PC-3 (cell line): ENCODE measurements around the gene RUFY3. TPM values are rescaled to one million over a fixed set of nuclear protein-coding genes. Genes with fewer than 3 reads are reported as not detected.
"Not testable (repeated sequence)": the region's sequence is repeated elsewhere in the genome, so short reads cannot be mapped to it uniquely, and the experiment has no call there.

Source experiments
- ATAC-seq: fragments of 200-7000 bp; cut with Tn5 transposase; 2 replicates; pipeline ENCODE4 v1.9.1; 2020; ENCODE audit warnings: mild to moderate bottlenecking, moderate library complexity
- BruUV-seq: library from RNA; stranded (reverse); fragments of 400-500 nt; replicated peaks from 2 replicates; lab custom pipeline; 2021; lab: Mats Ljungman, UMichigan
- CTCF ChIA-PET: fragments of 300-600 bp; sonication (Branson Sonifier 250); formaldehyde crosslinking; loops from one replicate; lab custom pipeline; 2022; ENCODE audit warnings: antibody characterized with exemption; lab: Charles Lee
- POLR2A ChIA-PET: fragments of 300-600 bp; sonication (Branson Sonifier 250); formaldehyde crosslinking; loops from one replicate; lab custom pipeline; 2022; ENCODE audit warnings: antibody characterized with exemption; ENCODE audit not compliant: unreplicated experiment; lab: Charles Lee
- DNase-seq: peaks from one replicate; pipeline ENCODE4 v3.0.0-alpha.2; 2015
- H2AFZ ChIP-seq: fragments of 300-600 bp; sonication (generic); 2 replicates; pipeline ENCODE4 v1.6.0; 2016; ENCODE audit warnings: antibody characterized with exemption, low read length
- H3F3A ChIP-seq: fragments of 300-600 bp; sonication (generic); one replicate; pipeline ENCODE4 v1.6.0; 2017; ENCODE audit warnings: antibody characterized with exemption, low read length, control low read depth, mild to moderate bottlenecking; ENCODE audit not compliant: unreplicated experiment
- H3K27ac ChIP-seq: fragments of 300-600 bp; sonication (generic); 2 replicates; pipeline ENCODE4 v1.5.1; 2016; ENCODE audit warnings: mild to moderate bottlenecking, low read length
- H3K27me3 ChIP-seq: fragments of 300-600 bp; sonication (generic); 2 replicates; pipeline ENCODE4 v1.6.1; 2016; ENCODE audit warnings: low read length, mixed read lengths
- H3K36me3 ChIP-seq: fragments of 300-600 bp; sonication (generic); 2 replicates; pipeline ENCODE4 v1.6.1; 2016; ENCODE audit warnings: low read depth, mixed run types, low read length, mixed read lengths
- H3K4me1 ChIP-seq: fragments of 300-600 bp; sonication (generic); 2 replicates; pipeline ENCODE4 v1.5.1; 2016; ENCODE audit warnings: low read length; ENCODE audit not compliant: insufficient read depth
- H3K4me2 ChIP-seq: fragments of 300-600 bp; sonication (generic); 2 replicates; pipeline ENCODE4 v1.6.0; 2016; ENCODE audit warnings: low read length
- H3K4me3 ChIP-seq: fragments of 300-600 bp; sonication (generic); 2 replicates; pipeline ENCODE4 v1.5.1; 2016; ENCODE audit warnings: mild to moderate bottlenecking, low read length, mixed read lengths
- H3K79me2 ChIP-seq: fragments of 300-600 bp; sonication (generic); 2 replicates; pipeline ENCODE4 v1.6.1; 2017; ENCODE audit warnings: low read length, mixed read lengths
- H3K9ac ChIP-seq: fragments of 300-600 bp; sonication (generic); 2 replicates; pipeline ENCODE4 v1.6.0; 2016; ENCODE audit warnings: mild to moderate bottlenecking, low read length
- H3K9me2 ChIP-seq: fragments of 300-600 bp; sonication (generic); replicated peaks from 2 replicates; pipeline ENCODE4 v1.6.1; 2016; ENCODE audit warnings: mixed run types, low read length, mixed read lengths
- H3K9me3 ChIP-seq: fragments of 300-600 bp; sonication (generic); 2 replicates; pipeline ENCODE4 v1.6.1; 2016; ENCODE audit warnings: low read length, mixed read lengths
- H4K20me1 ChIP-seq: fragments of 300-600 bp; sonication (generic); 2 replicates; pipeline ENCODE4 v1.6.1; 2016; ENCODE audit warnings: low read length, mixed read lengths
- EZH2 ChIP-seq: fragments of 300-600 bp; sonication (generic); IDR thresholded peaks from one replicate; pipeline ENCODE4 v1.6.1; 2017; ENCODE audit warnings: antibody characterized with exemption, mild to moderate bottlenecking, low read length; ENCODE audit not compliant: unreplicated experiment
- EZH2phosphoT487 ChIP-seq: fragments of 300-600 bp; sonication (generic); IDR thresholded peaks from 2 replicates; pipeline ENCODE4 v1.6.1; 2018; ENCODE audit warnings: mild to moderate bottlenecking, antibody characterized with exemption, low read length, borderline replicate concordance
- intact Hi-C: fragments of 100-400 bp; cut with micrococcal nuclease; formaldehyde crosslinking; loops from 2 replicates; pipeline ENCODE4 v1.9.0; 2023
- total RNA-seq: library from RNA; depleted of rRNA; stranded (reverse); fragments of >200 nt; gene quantifications from 2 replicates; pipeline ENCODE4 v1.2.3, GENCODE V29; 2014
- TF ChIP-seq, protein P1 (sequence below): fragments of 300-600 bp; sonication (generic); conservative IDR thresholded peaks from 2 replicates; pipeline ENCODE4 v1.5.1; 2017; ENCODE audit warnings: antibody characterized with exemption, low read depth, mild to moderate bottlenecking, low read length

The RUFY3 gene
- total RNA-seq, 1 experiment from 2014 or later = 25.6 TPM

DNA sequence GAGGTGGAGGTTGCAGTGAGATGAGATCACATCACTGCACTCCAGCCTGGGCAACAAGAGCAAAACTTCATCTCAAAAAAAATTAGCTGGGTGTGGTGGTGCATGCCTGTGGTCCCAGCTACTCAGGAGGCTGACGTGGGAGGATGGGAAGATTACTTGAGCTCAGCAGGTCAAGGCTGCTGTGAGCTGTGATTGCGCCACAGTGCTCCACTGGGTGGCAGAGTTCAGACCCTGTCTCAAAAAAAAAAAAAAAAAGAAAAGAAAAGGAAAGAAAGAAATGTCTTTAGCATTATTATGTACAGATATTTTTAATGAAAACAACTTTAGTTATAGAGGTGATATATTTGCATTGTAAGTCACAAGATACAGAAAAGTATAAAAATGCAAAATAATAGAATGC lies 14.2 kb downstream of the RUFY3 start:
- H3K9me2 ChIP-seq, H3F3A ChIP-seq, H2AFZ ChIP-seq, H3K4me2 ChIP-seq, H3K27ac ChIP-seq, H3K79me2 ChIP-seq, H3K9me3 ChIP-seq, POLR2A ChIA-PET, BruUV-seq, H3K36me3 ChIP-seq, H3K27me3 ChIP-seq, H3K4me3 ChIP-seq, H3K9ac ChIP-seq, H4K20me1 ChIP-seq: not testable (repeated sequence)
- DNase-seq = peak; percentile 63
- H3K4me1 ChIP-seq = peaks cover 19% of the 10 kb centered on the region
- TF ChIP-seq, protein P1, sequence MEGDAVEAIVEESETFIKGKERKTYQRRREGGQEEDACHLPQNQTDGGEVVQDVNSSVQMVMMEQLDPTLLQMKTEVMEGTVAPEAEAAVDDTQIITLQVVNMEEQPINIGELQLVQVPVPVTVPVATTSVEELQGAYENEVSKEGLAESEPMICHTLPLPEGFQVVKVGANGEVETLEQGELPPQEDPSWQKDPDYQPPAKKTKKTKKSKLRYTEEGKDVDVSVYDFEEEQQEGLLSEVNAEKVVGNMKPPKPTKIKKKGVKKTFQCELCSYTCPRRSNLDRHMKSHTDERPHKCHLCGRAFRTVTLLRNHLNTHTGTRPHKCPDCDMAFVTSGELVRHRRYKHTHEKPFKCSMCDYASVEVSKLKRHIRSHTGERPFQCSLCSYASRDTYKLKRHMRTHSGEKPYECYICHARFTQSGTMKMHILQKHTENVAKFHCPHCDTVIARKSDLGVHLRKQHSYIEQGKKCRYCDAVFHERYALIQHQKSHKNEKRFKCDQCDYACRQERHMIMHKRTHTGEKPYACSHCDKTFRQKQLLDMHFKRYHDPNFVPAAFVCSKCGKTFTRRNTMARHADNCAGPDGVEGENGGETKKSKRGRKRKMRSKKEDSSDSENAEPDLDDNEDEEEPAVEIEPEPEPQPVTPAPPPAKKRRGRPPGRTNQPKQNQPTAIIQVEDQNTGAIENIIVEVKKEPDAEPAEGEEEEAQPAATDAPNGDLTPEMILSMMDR = peak; percentile 62
- CTCF ChIA-PET = interaction anchor here (0.5 to 1.4 kb wide), 10 partner anchors 14 to 216 kb away, joined by 3 to 13 read pairs (median 4); partner anchors contain the start of gene JCHAIN
- ATAC-seq = peak; percentile 57
- intact Hi-C loops = loop anchor here (10.0 kb wide), 3 partner anchors 69 to 99 kb away; partner anchors contain the start of gene GRSF1

DNA sequence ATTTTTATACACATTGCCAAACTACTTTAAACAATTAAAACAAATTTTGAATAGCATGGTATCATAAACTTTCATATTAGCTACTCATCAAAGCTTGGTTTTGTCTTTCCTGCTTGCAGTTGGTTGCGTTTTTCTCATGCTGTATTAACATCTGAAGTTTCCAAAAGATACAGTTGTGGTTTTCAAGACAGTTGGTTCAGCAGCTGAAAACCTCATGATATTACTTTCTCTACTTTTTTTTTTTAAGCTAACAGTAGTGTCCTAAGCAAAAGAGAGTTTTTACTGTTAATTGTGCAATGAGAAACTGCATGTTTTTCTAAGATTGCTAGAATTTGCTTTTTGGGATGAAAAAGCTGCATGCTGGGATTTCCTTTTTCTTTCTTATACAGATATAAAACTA lies 15.2 kb downstream of the RUFY3 start:
- Histone ChIP-seq H3K9me3 (no peaks in the 10 kb centered on the region), H3K36me3 (no peaks in the 10 kb centered on the region), H3F3A (no peaks in the 10 kb centered on the region), H4K20me1 (no peaks in the 10 kb centered on the region), H3K9me2 (no peaks in the 10 kb centered on the region), H3K79me2 (0 out of 2 replicates have a peak, but pooled peaks cover 5% of the 10 kb centered on the region), H3K4me3 (no peak overlapping the region), H3K4me2 (no peak overlapping the region), H3K27me3 (no peaks in the 10 kb centered on the region), H2AFZ (no peak overlapping the region), H3K9ac (no peak overlapping the region), H3K27ac (no peak overlapping the region), H3K4me1 (peaks cover 19% of the 10 kb centered on the region)
- DNase-seq (no peak), ATAC-seq (no peak)
- intact Hi-C loops = loop anchor here (10.0 kb wide), 3 partner anchors 68 to 98 kb away; partner anchors contain the start of gene GRSF1
- BruUV-seq = no TSS peak
- ChIA-PET CTCF (no interaction called here), POLR2A (interaction anchor here (0.6 kb wide), 1 partner anchor 257 kb away, joined by 22 read pairs; the partner anchor contains the start of gene DCK)
- TF ChIP-seq EZH2phosphoT487 (no peak), EZH2 (no peak)
- TF ChIP-seq, protein P1 = no peak

DNA sequence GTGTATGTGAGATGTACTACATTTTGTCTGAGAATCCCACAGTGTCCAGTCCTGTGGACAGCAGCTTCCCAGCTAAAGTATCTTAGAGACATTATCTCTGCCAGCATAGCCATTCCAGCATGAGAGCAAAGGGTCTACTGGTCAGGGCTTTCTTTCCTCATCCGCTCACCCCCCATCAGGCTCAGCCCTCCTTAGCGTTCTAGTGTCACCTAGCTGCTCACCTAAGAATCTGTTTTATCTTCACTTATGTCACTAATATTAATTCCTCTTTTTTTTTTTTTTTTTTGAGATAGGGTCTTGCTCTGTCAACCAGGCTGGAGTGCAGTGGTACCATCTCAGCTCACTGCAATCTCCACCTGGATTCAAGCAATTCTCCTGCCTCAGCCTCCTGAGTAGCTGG lies 15.6 kb downstream of the RUFY3 start:
- H4K20me1 ChIP-seq = no peaks in the 10 kb centered on the region

More for the DNA sequence above, 15.6 kb downstream of the RUFY3 start:
- CTCF ChIA-PET = no interaction called here
- no peak for ATAC-seq
- Histone ChIP-seq H3K27me3 (no peaks in the 10 kb centered on the region), H3K27ac (no peak overlapping the region), H3K9ac (no peak overlapping the region), H3K4me1 (peaks cover 19% of the 10 kb centered on the region), H3K36me3 (no peaks in the 10 kb centered on the region), H3F3A (no peaks in the 10 kb centered on the region), H3K4me2 (no peak overlapping the region), H3K9me2 (no peaks in the 10 kb centered on the region), H2AFZ (no peak overlapping the region), H3K4me3 (no peak overlapping the region), H3K9me3 (no peaks in the 10 kb centered on the region), H3K79me2 (0 out of 2 replicates have a peak, but pooled peaks cover 5% of the 10 kb centered on the region)
- DNase-seq = no peak
- intact Hi-C loops = loop anchor here (10.0 kb wide), 3 partner anchors 67 to 97 kb away; partner anchors contain the start of gene GRSF1
- TF ChIP-seq EZH2phosphoT487 (no peak), EZH2 (no peak)
- TF ChIP-seq, protein P1 = no peak
- POLR2A ChIA-PET = interaction anchor here (0.6 kb wide), 1 partner anchor 256 kb away, joined by 22 read pairs; the partner anchor contains the start of gene DCK
- no TSS peak for BruUV-seq
